Measurements from ENCODE around the gene RHBDF2. TPM values are rescaled to one million over a fixed set of nuclear protein-coding genes. Genes with fewer than 3 reads are reported as not detected.

Gene RHBDF2
- total and polyA plus RNA-seq, 3 donors from 2014 or later: 9.7 to 30.2 (median 26.3) TPM

DNA sequence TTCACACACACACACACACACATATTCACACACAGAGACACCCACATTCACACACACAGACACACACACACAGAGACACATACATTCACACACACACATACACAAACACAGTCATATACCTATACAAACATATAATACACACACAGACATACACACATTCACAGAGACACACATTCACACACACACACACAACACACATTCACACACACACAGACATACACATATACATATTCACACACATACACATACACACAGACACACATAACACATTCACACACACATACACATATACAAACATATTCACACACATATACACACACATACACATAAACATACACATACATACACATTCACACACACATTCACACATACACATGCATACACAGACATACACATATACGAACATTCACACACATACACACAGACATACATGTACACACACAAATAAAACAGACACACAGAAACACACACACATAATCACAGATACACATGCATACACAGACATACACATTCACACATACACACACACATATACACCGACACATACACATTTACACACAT, 46.5 kb upstream of the RHBDF2 start:
- Histone ChIP-seq H3K27ac (peak overlapping the region in 1 of 2 donors; percentile 48), H3K4me1 (peaks cover 50% of the 10 kb centered on the region), H3K36me3 (ENCODE audit: low read depth, missing control alignments) (no peaks in the 10 kb centered on the region), H3K27me3 (no peaks in the 10 kb centered on the region), H3K4me3 (no peak overlapping the region), H3K9me3 (no peaks in the 10 kb centered on the region)
- no peak for DNase-seq
- WGBS, 2 donors: 82 to 93% methylated on average over 2 of the region's 2 CpGs
- intact Hi-C loops (cut with DNase I; ENCODE audit: low total_unique reads): no loop called here
- TF ChIP-seq CTCF (IDR thresholded peaks at IDR 0.05) (no peak), POLR2A (IDR thresholded peaks at IDR 0.05) (no peak)

DNA sequence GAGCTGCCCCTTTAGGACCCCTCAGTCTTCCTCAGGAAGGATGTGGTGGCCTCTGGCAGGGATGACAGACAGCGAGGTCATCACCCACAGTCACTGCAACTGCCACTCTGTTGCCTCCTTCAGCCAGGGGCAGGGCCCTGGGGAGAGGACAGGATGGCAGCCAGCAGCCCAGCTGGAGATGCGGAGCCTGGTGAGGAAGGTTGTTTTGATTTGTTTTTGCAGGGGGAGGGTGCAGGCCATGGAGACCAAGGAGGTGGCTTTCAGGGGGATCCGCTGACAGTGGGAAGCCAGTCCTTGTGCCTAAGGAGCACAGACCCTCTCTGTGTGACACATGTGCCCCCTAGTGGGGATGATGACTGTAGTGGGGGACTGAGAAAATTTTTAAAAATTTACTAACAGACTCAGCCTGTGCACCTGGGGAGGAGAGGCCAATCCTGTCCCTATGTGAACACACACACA, 46.0 kb upstream of the RHBDF2 start:
- H3K4me3 ChIP-seq: no peak overlapping the region
- 55 to 60% methylated on average over 1 to 3 of the region's 3 CpGs for WGBS, 2 donors
- H3K27me3 ChIP-seq: no peaks in the 10 kb centered on the region
- H3K27ac ChIP-seq: peak overlapping the region; percentile 48 to 54
- H3K4me1 ChIP-seq: peaks cover 50% of the 10 kb centered on the region
- H3K9me3 ChIP-seq: no peaks in the 10 kb centered on the region
- DNase-seq: peak; percentile 70
- H3K36me3 ChIP-seq (ENCODE audit: low read depth, missing control alignments): no peaks in the 10 kb centered on the region
- intact Hi-C loops (cut with DNase I; ENCODE audit: low total_unique reads): no loop called here
- peak; percentile 64 to 72 (median 68) for TF ChIP-seq CTCF (IDR thresholded peaks at IDR 0.05)
- no peak for TF ChIP-seq POLR2A (IDR thresholded peaks at IDR 0.05)

- intact Hi-C loops (cut with DNase I; ENCODE audit: low total_unique reads): no loop called here
- Histone ChIP-seq H3K4me1 (peaks cover 50% of the 10 kb centered on the region), H3K27me3 (no peaks in the 10 kb centered on the region), H3K4me3 (no peak overlapping the region), H3K9me3 (no peaks in the 10 kb centered on the region), H3K27ac (peak overlapping the region; percentile 48 to 54), H3K36me3 (ENCODE audit: low read depth, missing control alignments) (no peaks in the 10 kb centered on the region)
- DNase-seq: no peak
- 26 to 53% methylated on average over 11 of the region's 11 CpGs for WGBS, 2 donors
- TF ChIP-seq CTCF (IDR thresholded peaks at IDR 0.05): no peak
Observed at GRCh38 chr17:76546556-76547182, 45.4 kb upstream of the RHBDF2 start.

- Histone ChIP-seq H3K4me3 (no peak overlapping the region), H3K4me1 (peaks cover 50% of the 10 kb centered on the region), H3K9me3 (no peaks in the 10 kb centered on the region), H3K36me3 (ENCODE audit: low read depth, missing control alignments) (no peaks in the 10 kb centered on the region), H3K27me3 (no peaks in the 10 kb centered on the region), H3K27ac (no peak overlapping the region)
- 53 to 78% methylated on average over 8 to 11 of the region's 13 CpGs for WGBS, 2 donors
- TF ChIP-seq POLR2A (IDR thresholded peaks at IDR 0.05): no peak
- TF ChIP-seq CTCF (IDR thresholded peaks at IDR 0.05): no peak
- intact Hi-C loops (cut with DNase I; ENCODE audit: low total_unique reads): no loop called here
- no peak for DNase-seq
Observed at GRCh38 chr17:76545918-76546555, 44.8 kb upstream of the RHBDF2 start.

Measured in testis (tissue), 3 donors.